K562 (cell line): ENCODE measurements around the gene FTH1. TPM values are rescaled to one million over a fixed set of nuclear protein-coding genes. Genes with fewer than 3 reads are reported as not detected.
A peak's percentile ranks its signal among the peaks of the same experiment; 100 is the strongest.

ENCODE experiments used
- C11orf30 ChIP-seq: fragments of 450-650 bp; IDR thresholded peaks from 2 replicates; pipeline ENCODE4 v1.6.1; 2016; ENCODE audit warnings: low read depth, mild to moderate bottlenecking
- DIDO1 ChIP-seq: fragments of 450-650 bp; IDR thresholded peaks from 2 replicates; pipeline ENCODE4 v1.6.1; 2016; ENCODE audit warnings: low read depth, missing biosample characterization, missing genetic modification characterization
- E2F4 ChIP-seq: sonication (generic); formaldehyde crosslinking; IDR thresholded peaks from 2 replicates; pipeline ENCODE4 v1.8.0; 2022; ENCODE audit warnings: mild to moderate bottlenecking, low read depth, missing genetic modification reagents
- GATAD2B ChIP-seq: fragments of 450-650 bp; IDR thresholded peaks from 2 replicates; pipeline ENCODE4 v1.6.1; 2017; ENCODE audit warnings: mild to moderate bottlenecking, borderline replicate concordance
- ID3 ChIP-seq, 2 experiments: fragments of 250-450 bp in 1 of 2; fragments of 450-650 bp in 1 of 2; sonication (Bioruptor Pico) in 1 of 2; IDR thresholded peaks; 2 replicates each; pipeline versions ENCODE4 v1.6.1 to v1.8.0; 2016 to 2021; ENCODE audit warnings: mild to moderate bottlenecking in 2 of 2, moderate library complexity in 2 of 2, missing compliant biosample characterization in 1 of 2, missing genetic modification characterization in 1 of 2
- PHB2 ChIP-seq: fragments of 450-650 bp; IDR thresholded peaks from 2 replicates; pipeline ENCODE4 v1.6.1; 2017; ENCODE audit warnings: low read depth
- PPARD ChIP-seq: fragments of 250-450 bp; sonication (Bioruptor Pico); IDR thresholded peaks from 2 replicates; pipeline ENCODE4 v1.8.0; 2022; ENCODE audit warnings: inconsistent platforms, mild to moderate bottlenecking, moderate library complexity
- ZBTB49 ChIP-seq: sonication (generic); formaldehyde crosslinking; IDR thresholded peaks from 2 replicates; pipeline ENCODE4 v1.8.0; 2022; ENCODE audit warnings: missing genetic modification reagents, mild to moderate bottlenecking, borderline replicate concordance
- ZBTB8A ChIP-seq: fragments of 450-650 bp; IDR thresholded peaks from 2 replicates; pipeline ENCODE4 v1.6.1; 2018; ENCODE audit warnings: mild to moderate bottlenecking, moderate library complexity; ENCODE audit not compliant: partially characterized antibody
- ZNF407 ChIP-seq: fragments of 450-650 bp; IDR thresholded peaks from 2 replicates; pipeline ENCODE4 v1.6.1; 2016; ENCODE audit warnings: low read depth
- ZNF589 ChIP-seq: fragments of 200-800 bp; sonication (Bioruptor generic); IDR thresholded peaks from 2 replicates; pipeline ENCODE4 v1.6.1; 2016; ENCODE audit warnings: low read depth, missing genetic modification characterization, missing compliant biosample characterization
- ZNF785 ChIP-seq: fragments of 250-450 bp; sonication (Bioruptor Pico); IDR thresholded peaks from 2 replicates; pipeline ENCODE4 v1.4.0; 2020; ENCODE audit warnings: mild to moderate bottlenecking
- polyA plus RNA-seq, 8 experiments: library from polyadenylated mRNA; depleted of rRNA in 4 of 8; stranded (reverse) in 5 of 8; unstranded in 3 of 8; fragments of >200 nt; fragmentation: Nextera tagmentation in 2 of 8; fragmentation: Illumina TruSeq in 1 of 8; extraction: Ambion mirVana in 2 of 8; extraction: Trizol in 1 of 8; gene quantifications; 2 replicates each; pipeline versions ENCODE4 v1.2.1 to v1.2.3, GENCODE V29; 2011 to 2014; ENCODE audit warnings: inconsistent platforms in 1 of 8, missing spikeins in 1 of 8
- total RNA-seq, 7 experiments: library from RNA; depleted of rRNA in 6 of 7; stranded (reverse); fragments of >200 nt in 6 of 7; fragmentation: Illumina TruSeq in 2 of 7; extraction: Trizol in 2 of 7; gene quantifications; 2 replicates each; pipeline versions ENCODE4 v1.2.1 to v1.2.3, GENCODE V29; 2011 to 2021; ENCODE audit warnings: low replicate concordance in 1 of 7

FTH1 gene
- total and polyA plus RNA-seq, 9 of the 15 experiments (the other 6 are each of a cell fraction or from before 2014, with no cell fraction given): 370 to 3,146 (median 802) TPM

- TF ChIP-seq ZNF407 (no peak), PHB2 (no peak), ZNF785 (CRISPR knock-in tag) (no peak), PPARD (CRISPR knock-in tag) (no peak), DIDO1 (tag) (no peak), ZBTB8A (no peak), ID3 (CRISPR knock-in tag; IDR thresholded peaks at IDR 0.05) (no peak), ID3 (tag; IDR thresholded peaks at IDR 0.05) (no peak), C11orf30 (no peak), ZBTB49 (CRISPR knock-in tag) (no peak), ZNF589 (CRISPR knock-in tag) (peak; percentile 71; the same call in 1 of the 2 replicates), E2F4 (CRISPR knock-in tag) (no peak), GATAD2B (no peak)
Measured at GRCh38 chr11:61972672-61973475, 5.4 kb upstream of the FTH1 start (continued).
